AG10803 (cell line): Measurements from ENCODE around the gene PDLIM1.
A peak's percentile ranks its signal among the peaks of the same experiment; 100 is the strongest.

ENCODE experiments used
- DNase-seq: peaks from one replicate; pipeline ENCODE4 v3.0.0; 2010; ENCODE audit warnings: low read depth
- H3K4me3 ChIP-seq: 2 replicates; pipeline ENCODE4 v1.5.1; 2011; ENCODE audit warnings: mild to moderate bottlenecking, low read length, control low read depth
- CTCF ChIP-seq: conservative IDR thresholded peaks from 2 replicates; pipeline ENCODE4 v1.5.1; 2011; ENCODE audit warnings: mild to moderate bottlenecking, low read length, control low read depth, inconsistent platforms

PDLIM1 gene

GRCh38 chr10:95314192-95314918 lies 23.6 kb upstream of the PDLIM1 start:
- no peak for DNase-seq
- H3K4me3 ChIP-seq: no peak overlapping the region
- no peak for TF ChIP-seq CTCF

- DNase-seq: no peak
- no peak overlapping the region for H3K4me3 ChIP-seq
- no peak for TF ChIP-seq CTCF
These were observed 22.2 kb upstream of the PDLIM1 start for GRCh38 chr10:95312986-95313495.

- no peak for TF ChIP-seq CTCF
- no peak overlapping the region for H3K4me3 ChIP-seq
- DNase-seq: no peak
These were observed 21.5 kb upstream of the PDLIM1 start for GRCh38 chr10:95312257-95312656.

DNA sequence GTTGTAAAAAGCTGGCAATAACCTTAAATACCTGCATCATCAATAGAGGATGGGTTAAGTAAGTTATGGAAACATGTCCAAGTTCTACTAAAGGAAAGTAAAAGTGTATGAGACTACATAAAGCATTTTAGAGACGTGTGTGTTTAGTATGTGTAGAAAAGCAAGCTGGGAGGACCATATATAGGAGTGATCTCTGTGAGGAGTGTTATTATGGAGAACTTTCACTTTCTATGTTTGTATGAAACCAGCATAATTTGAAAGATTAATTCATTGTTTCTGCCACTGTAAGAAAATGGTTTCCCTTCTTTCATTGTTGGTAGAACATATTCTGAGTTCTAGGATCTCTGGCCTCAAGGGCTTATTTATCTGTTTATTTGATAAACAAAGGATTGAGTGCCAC lies 19.2 kb upstream of the PDLIM1 start:
- H3K4me3 ChIP-seq: no peak overlapping the region
- no peak for TF ChIP-seq CTCF
- DNase-seq: no peak

- DNase-seq: peak; percentile 98
- H3K4me3 ChIP-seq: no peak overlapping the region
- no peak for TF ChIP-seq CTCF
These were observed 17.8 kb upstream of the PDLIM1 start for GRCh38 chr10:95308389-95309302.

DNA sequence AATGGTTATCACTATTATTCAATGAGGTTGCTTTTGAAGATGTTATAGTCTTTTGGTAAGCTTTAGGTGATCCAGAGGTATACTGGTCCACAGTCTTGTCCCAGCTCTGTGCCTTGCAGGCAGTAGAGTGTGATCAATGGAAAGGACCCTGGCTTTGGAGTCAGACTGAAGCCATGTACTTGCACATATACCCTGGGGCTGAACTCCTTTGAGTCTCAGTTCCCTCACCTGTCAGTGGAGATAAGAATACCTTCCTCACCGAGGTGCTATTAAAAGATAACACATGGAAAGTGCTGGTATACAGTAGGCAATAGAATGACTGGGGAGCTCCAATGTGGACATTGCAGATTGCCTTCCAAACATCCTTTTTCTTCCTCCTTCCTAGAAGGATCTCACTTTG lies 16.0 kb upstream of the PDLIM1 start:
- H3K4me3 ChIP-seq: no peak overlapping the region
- no peak for DNase-seq
- no peak for TF ChIP-seq CTCF
